K562 (cell line): ENCODE data around the gene ROBO3. TPM values are rescaled to one million over a fixed set of nuclear protein-coding genes. Genes with fewer than 3 reads are reported as not detected.

Experiments used
- CTCF ChIP-seq, 3 experiments: IDR thresholded peaks in 2 of 3; conservative IDR thresholded peaks in 1 of 3; 2 replicates each; pipeline ENCODE4 v1.5.1; 2011 to 2012; ENCODE audit warnings: low read length in 3 of 3, mild to moderate bottlenecking in 3 of 3, control low read depth in 2 of 3, improper control_type of control experiment in 1 of 3, inconsistent platforms in 1 of 3, low read depth in 1 of 3, mixed read lengths in 1 of 3, moderate library complexity in 1 of 3; ENCODE audit not compliant: insufficient read depth in 2 of 3
- E2F1 ChIP-seq: sonication (generic); formaldehyde crosslinking; IDR thresholded peaks from 2 replicates; pipeline ENCODE4 v1.8.1; 2023; ENCODE audit warnings: mild to moderate bottlenecking, missing genetic modification reagents, moderate library complexity
- GABPA ChIP-seq: fragments of 200-800 bp; sonication (Bioruptor generic); conservative IDR thresholded peaks from 2 replicates; pipeline ENCODE4 v1.6.1; 2016; ENCODE audit warnings: low read depth, missing genetic modification characterization, missing compliant biosample characterization
- ZFP36 ChIP-seq: fragments of 150-350 bp; IDR thresholded peaks from 2 replicates; pipeline ENCODE4 v1.6.1; 2018; ENCODE audit warnings: low read length, low read depth; ENCODE audit not compliant: partially characterized antibody
- ZNF175 ChIP-seq: fragments of 200-800 bp; sonication (Bioruptor generic); IDR thresholded peaks from 2 replicates; pipeline ENCODE4 v1.6.1; 2016; ENCODE audit warnings: low read depth, mild to moderate bottlenecking, missing genetic modification characterization, missing compliant biosample characterization
- polyA plus RNA-seq, 8 experiments: library from polyadenylated mRNA; depleted of rRNA in 4 of 8; stranded (reverse) in 5 of 8; unstranded in 3 of 8; fragments of >200 nt; fragmentation: Nextera tagmentation in 2 of 8; fragmentation: Illumina TruSeq in 1 of 8; extraction: Ambion mirVana in 2 of 8; extraction: Trizol in 1 of 8; gene quantifications; 2 replicates each; pipeline versions ENCODE4 v1.2.1 to v1.2.3, GENCODE V29; 2011 to 2014; ENCODE audit warnings: inconsistent platforms in 1 of 8, missing spikeins in 1 of 8
- total RNA-seq, 7 experiments: library from RNA; depleted of rRNA in 6 of 7; stranded (reverse); fragments of >200 nt in 6 of 7; fragmentation: Illumina TruSeq in 2 of 7; extraction: Trizol in 2 of 7; gene quantifications; 2 replicates each; pipeline versions ENCODE4 v1.2.1 to v1.2.3, GENCODE V29; 2011 to 2021; ENCODE audit warnings: low replicate concordance in 1 of 7

Gene ROBO3
- total and polyA plus RNA-seq, 9 of the 15 experiments (the other 6 are each of a cell fraction or from before 2014, with no cell fraction given) = 0.29 to 1.4 (median 0.97) TPM; not detected in 2

GRCh38 chr11:124867700-124868099 lies 2.5 kb downstream of the ROBO3 start (continued):
- TF ChIP-seq ZFP36 = no peak
- no peak for TF ChIP-seq ZNF175 (CRISPR knock-in tag)
- TF ChIP-seq CTCF (IDR thresholded peaks at IDR 0.05 in 2 of 3, conservative IDR thresholded peaks at IDR 0.05 in 1 of 3; ENCODE audit: insufficient read depth in 2 of 3, low read depth in 1 of 3, low read length in 3 of 3) = peak; percentile 51 to 58 (median 52); a peak in 5 of 6 replicates
- no peak for TF ChIP-seq GABPA (tag)
- TF ChIP-seq E2F1 = no peak
